ENCODE measurements around the gene SLC39A11.
"Not testable (repeated sequence)": the region's sequence is repeated elsewhere in the genome, so short reads cannot be mapped to it uniquely, and the experiment has no call there.

The SLC39A11 gene

GRCh38 chr17:72995008-72995656, 97.4 kb downstream of the SLC39A11 start:
- CTCF ChIA-PET: interaction anchor here (1.0 to 4.1 kb wide), 4 partner anchors 10 to 196 kb away, joined by 3 to 35 read pairs (median 5); no protein-coding TSS in a partner anchor
- no peak for TF ChIP-seq CTCF (IDR thresholded peaks at IDR 0.05; ENCODE audit: control extremely low read depth, extremely low read depth, low read depth, missing control alignments)
- no peak for DNase-seq (ENCODE audit: extremely low spot score)
- POLR2A ChIA-PET: no interaction called here

DNA sequence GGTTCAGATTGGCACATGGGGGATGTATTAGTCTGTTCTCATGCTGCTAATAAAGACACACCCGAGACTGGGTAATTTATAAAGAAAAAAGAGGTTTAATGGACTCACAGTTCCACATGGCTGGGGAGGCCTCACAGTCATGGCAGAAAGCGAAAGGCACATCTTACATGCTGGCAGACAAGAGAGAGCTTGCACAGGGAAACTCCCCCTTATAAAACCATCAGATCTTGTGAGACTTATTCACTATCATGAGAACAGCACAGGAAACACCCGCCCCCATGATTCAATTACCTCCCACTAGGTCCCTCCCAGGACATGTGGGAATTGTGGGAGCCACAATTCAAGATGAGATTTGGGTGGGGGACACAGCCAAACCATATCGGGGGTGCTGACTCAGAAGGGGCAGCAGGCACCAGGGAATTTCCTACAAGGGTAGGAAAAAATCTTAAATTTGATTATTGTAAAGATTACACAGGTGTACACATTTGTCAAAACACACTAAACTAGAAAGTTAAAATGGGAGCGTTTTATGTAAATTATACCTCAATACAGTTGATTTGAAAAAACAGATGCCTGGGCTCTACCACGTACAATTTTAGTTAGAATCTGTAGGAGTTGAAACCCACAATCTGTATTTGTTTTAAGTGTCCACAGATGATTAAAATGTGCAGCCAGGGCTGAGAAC, 99.6 kb downstream of the SLC39A11 start:
- CTCF ChIA-PET: interaction anchor here (0.9 to 2.0 kb wide), 2 partner anchors 164 to 196 kb away, joined by 3 to 5 read pairs; no protein-coding TSS in a partner anchor
- DNase-seq (ENCODE audit: extremely low spot score); POLR2A ChIA-PET: not testable (repeated sequence)

- no peak for TF ChIP-seq CTCF (IDR thresholded peaks at IDR 0.05; ENCODE audit: control extremely low read depth, extremely low read depth, low read depth, missing control alignments)
- no peak for DNase-seq (ENCODE audit: extremely low spot score)
- ChIA-PET POLR2A (no interaction called here), CTCF (no interaction called here)
These were observed 100.8 kb downstream of the SLC39A11 start for GRCh38 chr17:72991651-72992050.

DNA sequence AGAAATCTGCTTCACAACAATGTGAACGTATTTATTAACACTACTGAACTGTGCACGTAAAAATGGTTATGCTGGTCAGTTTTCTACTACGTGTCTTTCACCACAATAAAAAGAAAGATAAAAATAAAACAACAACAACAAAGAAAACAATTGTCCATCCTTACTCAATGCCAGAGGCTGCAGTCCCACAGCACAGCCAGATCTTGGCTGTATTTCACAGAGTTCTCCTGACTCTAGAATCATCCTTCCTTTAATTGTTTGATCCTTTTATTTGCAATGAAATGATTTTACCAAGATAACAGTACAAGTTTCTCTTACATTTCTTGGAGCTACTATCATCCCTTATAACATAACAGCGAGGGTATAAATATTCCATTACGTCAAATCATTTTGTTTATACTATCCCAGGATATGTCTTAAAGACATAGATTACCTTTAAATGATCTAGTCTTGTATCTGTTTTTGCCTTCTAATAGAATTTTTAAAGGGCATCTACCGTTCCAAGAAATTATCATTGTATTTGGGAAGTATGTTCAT, 103.3 kb downstream of the SLC39A11 start:
- no peak for DNase-seq (ENCODE audit: extremely low spot score)

DNA sequence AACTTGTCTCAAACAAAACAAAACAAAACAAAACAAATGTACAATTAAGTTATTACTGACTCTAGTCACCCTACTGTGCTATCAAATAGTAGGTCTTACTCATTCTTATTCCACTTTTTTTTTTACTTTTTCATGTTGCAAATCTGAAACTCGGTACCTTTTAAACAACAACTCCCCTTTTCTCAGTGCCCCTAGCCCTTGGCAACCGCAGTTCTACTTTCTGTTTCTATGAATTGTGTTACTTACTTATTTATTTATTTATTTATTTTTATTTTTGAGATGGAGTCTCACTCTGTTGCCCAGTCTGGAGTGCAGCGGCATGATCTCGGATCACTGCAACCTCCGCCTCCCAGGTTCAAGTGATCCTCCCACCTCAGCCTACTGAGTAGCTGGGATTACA, 104.0 kb downstream of the SLC39A11 start:
- CTCF ChIA-PET: no interaction called here
- POLR2A ChIA-PET: no interaction called here
- no peak for TF ChIP-seq CTCF (IDR thresholded peaks at IDR 0.05; ENCODE audit: control extremely low read depth, extremely low read depth, low read depth, missing control alignments)
- DNase-seq (ENCODE audit: extremely low spot score): no peak

More for the DNA sequence above, 103.3 kb downstream of the SLC39A11 start:
- no peak for TF ChIP-seq CTCF (IDR thresholded peaks at IDR 0.05; ENCODE audit: control extremely low read depth, extremely low read depth, low read depth, missing control alignments)
- ChIA-PET CTCF (no interaction called here), POLR2A (no interaction called here)

DNA sequence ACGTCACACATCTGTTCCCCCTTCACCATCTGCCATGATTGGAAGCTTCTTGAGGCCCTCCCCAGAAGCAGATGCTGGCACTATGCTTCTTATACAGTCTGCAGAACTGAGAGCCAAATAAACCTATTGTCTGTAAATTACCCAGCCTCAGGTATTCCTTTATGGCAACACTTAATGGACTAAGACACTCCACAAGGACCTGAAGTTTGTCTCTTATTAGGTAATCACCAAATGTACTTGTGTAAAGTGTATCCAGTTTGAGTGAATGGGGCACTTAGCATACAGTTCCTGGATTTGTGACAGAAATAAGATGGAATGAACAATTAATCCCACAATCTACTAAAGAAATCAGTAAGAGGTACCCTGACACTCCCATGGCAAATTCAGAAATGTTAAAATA, 105.3 kb downstream of the SLC39A11 start:
- POLR2A ChIA-PET: interaction anchor here (0.6 kb wide), 1 partner anchor 279 kb away, joined by 8 read pairs; no protein-coding TSS in a partner anchor
- CTCF ChIA-PET: interaction anchor here (1.2 to 3.8 kb wide), 15 partner anchors 8 to 268 kb away, joined by 4 to 38 read pairs (median 15); partner anchors contain the start of gene SSTR2
- TF ChIP-seq CTCF (IDR thresholded peaks at IDR 0.05; ENCODE audit: control extremely low read depth, extremely low read depth, low read depth, missing control alignments): no peak
- DNase-seq (ENCODE audit: extremely low spot score): no peak

Measured in GM10248 (cell line).